AG04449 (cell line): ENCODE measurements around the gene PSME1.

Experiments used
- CTCF ChIA-PET: fragments of 350-600 bp; formaldehyde crosslinking; extraction: SDS; loops from one replicate; lab custom pipeline; 2021; ENCODE audit warnings: antibody characterized with exemption; lab: Yijun Ruan, JAX
- POLR2A ChIA-PET: fragments of 400-600, 350-600 bp; formaldehyde crosslinking; extraction: SDS; loops from one replicate; lab custom pipeline; 2020; ENCODE audit warnings: antibody characterized with exemption, inconsistent platforms; lab: Yijun Ruan, JAX
- DNase-seq: peaks from one replicate; pipeline ENCODE4 v3.0.0-alpha.2; 2010; ENCODE audit warnings: low read depth, low spot score
- H3K4me3 ChIP-seq: 2 replicates; pipeline ENCODE4 v1.5.1; 2011; ENCODE audit warnings: low read depth, mild to moderate bottlenecking, control low read depth, low read length
- CTCF ChIP-seq: IDR thresholded peaks from one replicate; pipeline ENCODE4 v1.5.1; 2011; ENCODE audit warnings: mild to moderate bottlenecking, moderate library complexity, low read length, control low read depth, inconsistent platforms; ENCODE audit not compliant: insufficient read depth; ENCODE audit errors: missing control alignments

The PSME1 gene

GRCh38 chr14:24145690-24146452 is 9.9 kb downstream of the PSME1 start:
- no peak for TF ChIP-seq CTCF

GRCh38 chr14:24146453-24146977 is 10.5 kb downstream of the PSME1 start, which contains the start of gene PSME2:
PSME2 (minus strand) TSS chr14:24146610; CDS start chr14:24146581, 29 bp downstream.
- peak within 1 kb of the TSS; percentile 92 for H3K4me3 ChIP-seq
- CTCF ChIA-PET: interaction anchor here (0.9 to 8.8 kb wide), 9 partner anchors 9 to 164 kb away, joined by 3 to 165 read pairs (median 11); partner anchors contain the start of genes IRF9 and LTB4R2
- no peak for TF ChIP-seq CTCF

More at GRCh38 chr14:24145690-24146452, 9.9 kb downstream of the PSME1 start:
- CTCF ChIA-PET: interaction anchor here (0.9 to 8.8 kb wide), 8 partner anchors 9 to 162 kb away, joined by 3 to 165 read pairs (median 11); partner anchors contain the start of genes CIDEB and IRF9
- POLR2A ChIA-PET: interaction anchor here (0.5 to 2.5 kb wide), 7 partner anchors 10 to 42 kb away, joined by 3 to 14 read pairs (median 5); partner anchors contain the start of genes DCAF11, IPO4, IRF9 and NRL
- no peak for DNase-seq
- H3K4me3 ChIP-seq: peak overlapping the region; percentile 79

GRCh38 chr14:24146978-24147760 is 11.2 kb downstream of the PSME1 start, which contains the start of gene RNF31:
RNF31 (plus strand) TSS chr14:24147498; CDS start chr14:24147699, 201 bp downstream.
- no peak for TF ChIP-seq CTCF
- H3K4me3 ChIP-seq: peak within 1 kb of the TSS; percentile 92
- DNase-seq: peak; percentile 88
- CTCF ChIA-PET: interaction anchor here (1.6 to 8.8 kb wide), 8 partner anchors 9 to 163 kb away, joined by 4 to 165 read pairs (median 11); partner anchors contain the start of genes IRF9 and LTB4R2
- POLR2A ChIA-PET: interaction anchor here (0.6 to 2.5 kb wide), 12 partner anchors 9 to 80 kb away, joined by 3 to 14 read pairs (median 4); partner anchors contain the start of genes DCAF11, IPO4, IRF9 and NRL

More at GRCh38 chr14:24146453-24146977, 10.5 kb downstream of the PSME1 start, which contains the start of gene PSME2:
- DNase-seq: peak; percentile 76
- POLR2A ChIA-PET: interaction anchor here (0.5 to 2.5 kb wide), 11 partner anchors 9 to 79 kb away, joined by 3 to 14 read pairs (median 5); partner anchors contain the start of genes DCAF11, IPO4, IRF9 and NRL

GRCh38 chr14:24147761-24148428 is 11.9 kb downstream of the PSME1 start:
- ChIA-PET POLR2A (interaction anchor here (1.1 to 2.5 kb wide), 6 partner anchors 8 to 40 kb away, joined by 3 to 14 read pairs (median 8); partner anchors contain the start of genes DCAF11, IPO4, IRF9 and NRL), CTCF (interaction anchor here (1.6 to 8.8 kb wide), 6 partner anchors 8 to 162 kb away, joined by 4 to 165 read pairs (median 11); partner anchors contain the start of genes IRF9 and LTB4R2)
- H3K4me3 ChIP-seq: peak overlapping the region; percentile 92
- no peak for DNase-seq
- no peak for TF ChIP-seq CTCF

GRCh38 chr14:24149302-24149969 is 13.4 kb downstream of the PSME1 start:
- ChIA-PET CTCF (interaction anchor here (1.1 to 8.8 kb wide), 2 partner anchors 11 to 41 kb away, joined by 4 to 165 read pairs; partner anchors contain the start of gene IRF9), POLR2A (interaction anchor here (2.2 kb wide), 1 partner anchor 8 kb away, joined by 7 read pairs; the partner anchor contains the start of gene EMC9)
- TF ChIP-seq CTCF: no peak
- no peak overlapping the region for H3K4me3 ChIP-seq
- no peak for DNase-seq
